Daoy (cell line): Measurements from ENCODE around the gene PSRC1. TPM values are rescaled to one million over a fixed set of nuclear protein-coding genes. Genes with fewer than 3 reads are reported as not detected.

Experiments used
- DNase-seq: peaks from one replicate; pipeline ENCODE4 v3.0.0-alpha.2; 2015; ENCODE audit warnings: low read depth
- total RNA-seq: library from RNA; depleted of rRNA; stranded (reverse); fragments of >200 nt; shearing (Covaris generic); gene quantifications from 2 replicates; pipeline ENCODE4 v1.2.3, GENCODE V29; 2014

PSRC1 gene
- total RNA-seq, 1 experiment from 2014 or later: 87.5 TPM

DNA sequence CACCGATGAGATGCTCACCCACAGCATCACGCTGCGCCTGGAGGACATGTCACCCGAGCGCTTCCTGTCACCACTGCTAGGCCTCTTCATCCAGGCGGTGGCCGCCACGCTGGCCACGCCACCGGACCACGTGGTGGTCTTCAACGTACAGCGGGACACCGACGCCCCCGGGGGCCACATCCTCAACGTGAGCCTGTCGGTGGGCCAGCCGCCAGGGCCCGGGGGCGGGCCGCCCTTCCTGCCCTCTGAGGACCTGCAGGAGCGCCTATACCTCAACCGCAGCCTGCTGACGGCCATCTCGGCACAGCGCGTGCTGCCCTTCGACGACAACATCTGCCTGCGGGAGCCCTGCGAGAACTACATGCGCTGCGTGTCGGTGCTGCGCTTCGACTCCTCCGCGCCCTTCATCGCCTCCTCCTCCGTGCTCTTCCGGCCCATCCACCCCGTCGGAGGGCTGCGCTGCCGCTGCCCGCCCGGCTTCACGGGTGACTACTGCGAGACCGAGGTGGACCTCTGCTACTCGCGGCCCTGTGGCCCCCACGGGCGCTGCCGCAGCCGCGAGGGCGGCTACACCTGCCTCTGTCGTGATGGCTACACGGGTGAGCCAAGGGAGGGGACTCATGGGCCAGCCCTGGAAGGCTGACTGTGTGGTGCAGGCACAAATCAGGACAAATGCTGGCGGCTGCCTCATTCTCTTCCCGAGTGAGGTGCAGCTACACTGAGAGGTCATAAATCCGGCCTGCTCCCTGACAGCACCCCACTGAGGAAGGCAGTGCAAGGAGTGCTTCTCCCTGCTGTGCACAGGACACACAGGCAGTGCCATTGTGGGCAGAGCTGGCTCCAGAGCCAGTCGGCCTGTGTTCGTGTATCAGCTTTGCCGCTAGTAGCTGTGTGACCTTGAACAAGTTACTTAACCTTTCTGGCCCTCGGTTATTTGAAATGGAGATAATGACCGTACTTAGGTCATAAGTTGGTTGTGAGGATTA, 24.2 kb downstream of the PSRC1 start:
- DNase-seq: no peak

DNA sequence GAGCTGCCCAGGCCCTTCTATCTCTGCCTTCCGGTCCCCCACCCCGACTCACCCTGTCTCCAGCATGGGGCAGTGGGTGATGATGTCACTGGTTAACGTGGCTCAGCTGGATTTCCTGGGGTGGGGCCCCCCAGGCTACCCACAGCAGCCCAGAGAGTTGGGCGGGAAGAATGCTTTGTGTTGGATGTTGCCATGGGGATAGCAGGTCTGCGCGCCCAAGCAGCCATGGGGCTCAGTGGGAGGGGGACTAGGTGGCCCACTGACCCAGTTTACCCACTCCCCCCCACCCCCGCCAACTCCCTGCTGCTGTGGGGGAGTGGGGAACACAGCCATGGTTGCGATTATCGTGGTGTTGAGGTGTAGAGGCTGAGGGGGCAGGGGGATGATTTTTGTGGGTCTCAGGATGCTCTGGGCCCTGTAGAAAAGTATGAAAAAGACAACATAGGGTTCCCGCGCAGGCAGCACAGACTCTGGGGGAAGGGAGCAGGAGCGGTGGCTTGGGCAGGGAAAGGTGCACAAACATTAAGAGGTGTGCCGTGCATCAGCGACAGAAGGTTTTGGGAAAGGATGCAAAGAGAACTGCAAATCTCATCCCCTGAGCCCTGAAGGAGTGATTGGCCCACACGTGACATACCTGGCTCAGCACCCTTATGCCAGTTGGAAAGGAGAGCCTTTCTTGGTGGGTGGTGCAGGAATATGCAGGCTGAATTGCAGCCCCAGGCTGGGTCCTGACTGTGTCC, 25.1 kb downstream of the PSRC1 start:
- DNase-seq: no peak

DNA sequence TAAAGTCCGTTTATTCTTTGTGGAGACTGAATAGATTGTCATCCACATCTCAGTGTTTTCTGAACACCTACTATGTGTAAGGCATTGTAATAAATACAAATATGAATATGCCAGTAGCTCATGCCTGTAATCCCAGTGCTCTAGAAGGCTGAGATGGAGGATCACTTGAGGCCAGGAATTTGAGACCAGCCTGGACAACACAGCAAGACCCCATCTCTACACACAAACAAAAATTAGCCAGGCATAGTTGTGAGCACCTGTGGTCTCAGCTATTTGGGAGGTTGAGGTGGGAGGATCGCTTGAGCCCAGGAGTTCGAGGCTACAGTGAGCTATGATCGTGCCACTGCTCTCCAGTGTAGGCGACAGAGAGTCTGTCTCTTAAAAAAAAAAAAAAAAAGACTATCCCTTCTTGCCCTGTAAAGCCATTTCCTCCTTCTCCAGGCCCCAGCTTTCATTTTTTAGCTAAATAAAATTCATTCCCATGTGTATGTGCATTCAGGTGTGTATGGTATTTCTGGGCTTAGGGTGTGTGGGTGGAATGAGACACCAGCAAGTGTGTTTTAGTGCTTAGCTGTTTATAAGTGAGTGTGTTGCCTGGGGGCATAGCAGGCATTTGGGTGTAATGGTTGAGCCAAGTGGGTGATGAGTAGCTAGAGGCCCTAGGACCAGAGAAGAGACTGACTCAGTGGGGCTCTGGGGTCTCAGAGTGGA, 25.8 kb downstream of the PSRC1 start:
- peak; percentile 90 for DNase-seq

DNA sequence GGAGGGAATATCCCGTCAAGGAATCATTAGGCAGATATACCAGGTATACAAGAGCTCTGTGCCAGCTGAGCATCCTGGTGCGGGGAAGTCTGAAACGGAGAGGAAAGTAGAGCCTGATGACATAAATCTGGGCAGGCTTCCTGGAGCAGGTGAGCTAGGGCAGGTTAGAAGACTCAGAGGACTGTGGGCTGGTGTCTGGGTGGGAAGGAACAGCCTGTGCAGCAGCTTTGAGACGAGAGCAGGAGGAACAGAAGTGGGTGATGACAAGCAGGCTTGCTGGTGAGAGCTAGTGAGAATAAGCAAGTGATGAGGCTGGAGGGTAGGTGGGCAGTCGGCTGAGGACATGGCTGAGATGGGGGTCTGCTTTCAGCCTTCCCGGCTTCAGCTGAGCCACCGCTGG, 26.9 kb downstream of the PSRC1 start:
- DNase-seq: no peak

DNA sequence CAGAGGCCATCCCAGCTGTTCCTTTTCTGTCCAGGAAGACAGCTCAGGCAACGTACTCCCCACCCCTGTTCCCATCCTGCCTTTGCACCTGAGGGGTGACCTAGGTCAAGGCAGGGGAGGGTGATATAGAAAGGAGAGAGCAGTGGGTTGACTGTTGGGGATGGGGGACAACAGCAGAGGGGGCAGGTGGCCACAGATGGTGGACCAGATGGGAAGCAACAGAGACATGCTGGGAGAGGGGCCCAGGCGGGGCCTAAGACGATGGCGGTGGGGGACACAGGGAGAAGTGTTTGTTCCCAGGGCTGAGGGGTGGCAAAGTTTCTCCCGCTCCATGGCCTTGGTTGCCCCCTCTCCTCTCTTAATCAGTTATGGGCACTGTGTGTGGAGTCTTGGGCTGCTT, 27.3 kb downstream of the PSRC1 start:
- no peak for DNase-seq

DNA sequence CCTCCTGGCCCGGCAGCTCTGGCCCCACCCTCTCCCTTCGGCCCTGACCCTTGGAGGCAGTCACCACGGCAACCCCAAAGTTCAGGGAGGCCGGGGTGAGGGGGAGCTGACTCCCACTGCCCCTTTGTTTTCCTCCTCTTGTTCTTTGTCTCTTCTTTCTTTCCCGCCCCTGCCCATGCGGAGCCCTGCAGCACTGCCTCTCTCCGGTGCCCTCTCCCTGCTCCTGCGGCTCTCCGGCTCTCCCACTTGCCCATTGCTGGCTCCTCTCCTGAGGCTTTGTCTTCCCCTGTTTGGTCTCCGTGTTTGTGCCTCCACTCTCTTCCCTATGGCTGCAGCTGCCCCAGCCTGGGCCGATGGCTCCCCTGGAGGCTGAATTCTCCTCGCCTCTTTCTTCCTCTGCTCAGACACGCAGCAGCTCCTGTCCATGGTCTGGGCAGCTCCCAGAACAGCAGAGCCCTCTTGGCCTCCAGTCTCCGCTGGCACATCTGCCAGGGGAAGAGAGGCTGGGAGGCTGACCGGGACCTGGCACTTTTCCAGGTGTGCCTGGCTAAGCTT, 27.8 kb downstream of the PSRC1 start:
- DNase-seq: no peak

DNA sequence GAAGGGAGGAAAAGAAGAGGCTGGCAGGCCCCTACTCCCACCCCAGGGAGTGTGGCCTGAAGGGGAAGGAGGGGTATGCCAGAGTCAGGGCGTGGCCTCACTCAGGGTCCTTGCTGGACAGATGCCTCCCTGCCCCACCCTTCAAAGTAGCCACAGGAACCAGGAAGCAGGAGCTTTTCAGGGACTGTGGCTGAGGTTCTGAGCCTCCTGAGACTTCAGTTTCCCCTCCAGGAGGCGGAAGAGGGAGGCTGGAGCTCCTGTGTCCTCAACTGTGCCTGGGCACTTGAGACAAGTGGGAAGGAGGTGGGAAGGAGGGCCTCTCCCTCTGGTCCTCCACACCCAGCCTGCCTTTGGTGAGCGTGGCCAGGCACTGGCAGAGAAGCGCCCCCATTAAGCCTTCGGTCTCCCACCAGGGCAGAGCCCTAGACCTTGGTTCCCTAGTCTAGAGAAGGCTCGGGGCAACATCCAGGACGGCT, 28.3 kb downstream of the PSRC1 start:
- peak; percentile 40 for DNase-seq

DNA sequence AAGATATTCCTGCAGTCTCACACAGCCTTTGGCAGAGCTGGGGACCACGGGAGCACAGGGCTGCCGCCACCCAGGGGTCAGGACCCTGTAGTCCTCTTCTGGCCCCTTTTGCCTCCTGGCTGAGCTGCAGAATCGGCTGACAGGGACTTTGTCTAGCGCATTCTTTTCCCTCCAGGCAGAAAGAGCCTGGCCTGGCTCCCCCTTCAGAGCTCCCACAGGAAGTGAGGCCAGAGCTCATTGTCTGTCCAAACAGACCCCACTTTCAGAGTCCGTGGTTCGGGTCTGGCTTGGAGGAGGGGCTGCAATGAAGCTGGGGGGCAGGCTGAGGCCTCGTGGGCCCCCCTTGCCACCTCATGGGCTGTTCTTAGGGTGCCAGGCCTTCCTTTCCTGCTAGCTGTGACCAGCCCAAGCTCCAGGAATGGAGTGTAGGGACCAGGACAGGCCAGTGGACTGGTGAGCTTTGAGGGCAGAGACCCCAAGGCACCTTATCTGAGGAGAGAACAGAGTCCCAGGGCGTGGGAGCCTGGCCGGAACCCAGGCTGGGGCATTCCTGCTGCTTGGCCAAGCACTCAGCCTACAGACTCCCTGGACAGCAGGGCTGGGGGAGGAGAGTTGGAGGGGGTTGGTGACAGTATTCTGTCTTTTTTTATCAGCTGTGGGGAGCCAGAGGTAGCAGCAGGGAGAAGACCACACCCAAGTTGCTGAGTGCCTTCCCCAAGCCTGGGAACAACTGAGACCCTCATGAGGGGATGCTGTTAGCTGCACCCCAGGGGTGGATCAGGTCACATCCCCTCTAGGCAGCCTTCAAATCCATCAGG, 28.9 kb downstream of the PSRC1 start:
- no peak for DNase-seq

DNA sequence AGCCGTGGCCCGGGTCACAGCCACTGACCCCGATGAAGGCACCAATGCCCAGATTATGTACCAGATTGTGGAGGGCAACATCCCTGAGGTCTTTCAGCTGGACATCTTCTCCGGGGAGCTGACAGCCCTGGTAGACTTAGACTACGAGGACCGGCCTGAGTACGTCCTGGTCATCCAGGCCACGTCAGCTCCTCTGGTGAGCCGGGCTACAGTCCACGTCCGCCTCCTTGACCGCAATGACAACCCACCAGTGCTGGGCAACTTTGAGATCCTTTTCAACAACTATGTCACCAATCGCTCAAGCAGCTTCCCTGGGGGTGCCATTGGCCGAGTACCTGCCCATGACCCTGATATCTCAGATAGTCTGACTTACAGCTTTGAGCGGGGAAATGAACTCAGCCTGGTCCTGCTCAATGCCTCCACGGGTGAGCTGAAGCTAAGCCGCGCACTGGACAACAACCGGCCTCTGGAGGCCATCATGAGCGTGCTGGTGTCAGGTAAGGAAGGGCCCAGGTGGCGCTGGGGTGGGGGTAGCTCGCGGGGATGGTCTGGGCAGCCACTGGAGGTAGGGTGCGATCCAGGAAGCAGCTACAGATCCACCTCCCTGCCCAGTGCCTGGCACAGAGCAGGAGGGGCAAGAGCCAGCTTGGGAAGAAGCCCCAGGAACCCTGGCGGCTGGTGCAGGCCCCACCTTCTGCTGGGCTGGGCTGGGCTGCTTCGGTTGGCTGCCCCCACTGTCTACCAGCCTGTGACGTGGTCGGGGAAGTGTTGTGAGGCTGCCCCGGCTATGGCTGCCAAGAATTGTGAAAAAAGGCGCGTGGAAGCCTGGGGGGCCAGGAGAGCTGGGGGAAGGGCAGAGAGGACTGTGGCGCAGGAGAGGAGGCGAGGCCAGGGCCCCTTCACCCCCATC, 29.8 kb downstream of the PSRC1 start:
- DNase-seq: peak; percentile 43

DNA sequence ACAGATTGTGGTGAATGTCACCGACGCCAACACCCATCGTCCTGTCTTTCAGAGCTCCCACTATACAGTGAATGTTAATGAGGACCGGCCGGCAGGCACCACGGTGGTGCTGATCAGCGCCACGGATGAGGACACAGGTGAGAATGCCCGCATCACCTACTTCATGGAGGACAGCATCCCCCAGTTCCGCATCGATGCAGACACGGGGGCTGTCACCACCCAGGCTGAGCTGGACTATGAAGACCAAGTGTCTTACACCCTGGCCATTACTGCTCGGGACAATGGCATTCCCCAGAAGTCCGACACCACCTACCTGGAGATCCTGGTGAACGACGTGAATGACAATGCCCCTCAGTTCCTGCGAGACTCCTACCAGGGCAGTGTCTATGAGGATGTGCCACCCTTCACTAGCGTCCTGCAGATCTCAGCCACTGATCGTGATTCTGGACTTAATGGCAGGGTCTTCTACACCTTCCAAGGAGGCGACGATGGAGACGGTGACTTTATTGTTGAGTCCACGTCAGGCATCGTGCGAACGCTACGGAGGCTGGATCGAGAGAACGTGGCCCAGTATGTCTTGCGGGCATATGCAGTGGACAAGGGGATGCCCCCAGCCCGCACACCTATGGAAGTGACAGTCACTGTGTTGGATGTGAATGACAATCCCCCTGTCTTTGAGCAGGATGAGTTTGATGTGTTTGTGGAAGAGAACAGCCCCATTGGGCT, 30.6 kb downstream of the PSRC1 start:
- no peak for DNase-seq

DNA sequence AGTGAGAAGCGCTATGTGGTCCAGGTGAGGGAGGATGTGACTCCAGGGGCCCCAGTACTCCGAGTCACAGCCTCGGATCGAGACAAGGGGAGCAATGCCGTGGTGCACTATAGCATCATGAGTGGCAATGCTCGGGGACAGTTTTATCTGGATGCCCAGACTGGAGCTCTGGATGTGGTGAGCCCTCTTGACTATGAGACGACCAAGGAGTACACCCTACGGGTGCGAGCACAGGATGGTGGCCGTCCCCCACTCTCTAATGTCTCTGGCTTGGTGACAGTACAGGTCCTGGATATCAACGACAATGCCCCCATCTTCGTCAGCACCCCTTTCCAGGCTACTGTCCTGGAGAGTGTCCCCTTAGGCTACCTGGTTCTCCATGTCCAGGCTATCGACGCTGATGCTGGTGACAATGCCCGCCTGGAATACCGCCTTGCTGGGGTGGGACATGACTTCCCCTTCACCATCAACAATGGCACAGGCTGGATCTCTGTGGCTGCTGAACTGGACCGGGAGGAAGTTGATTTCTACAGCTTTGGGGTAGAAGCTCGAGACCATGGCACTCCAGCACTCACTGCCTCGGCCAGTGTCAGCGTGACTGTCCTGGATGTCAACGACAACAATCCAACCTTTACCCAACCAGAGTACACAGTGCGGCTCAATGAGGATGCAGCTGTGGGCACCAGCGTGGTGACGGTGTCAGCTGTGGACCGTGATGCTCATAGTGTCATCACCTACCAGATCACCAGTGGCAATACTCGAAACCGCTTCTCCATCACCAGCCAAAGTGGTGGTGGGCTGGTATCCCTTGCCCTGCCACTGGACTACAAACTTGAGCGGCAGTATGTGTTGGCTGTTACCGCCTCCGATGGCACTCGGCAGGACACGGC, 31.4 kb downstream of the PSRC1 start:
- peak; percentile 2 for DNase-seq

DNA sequence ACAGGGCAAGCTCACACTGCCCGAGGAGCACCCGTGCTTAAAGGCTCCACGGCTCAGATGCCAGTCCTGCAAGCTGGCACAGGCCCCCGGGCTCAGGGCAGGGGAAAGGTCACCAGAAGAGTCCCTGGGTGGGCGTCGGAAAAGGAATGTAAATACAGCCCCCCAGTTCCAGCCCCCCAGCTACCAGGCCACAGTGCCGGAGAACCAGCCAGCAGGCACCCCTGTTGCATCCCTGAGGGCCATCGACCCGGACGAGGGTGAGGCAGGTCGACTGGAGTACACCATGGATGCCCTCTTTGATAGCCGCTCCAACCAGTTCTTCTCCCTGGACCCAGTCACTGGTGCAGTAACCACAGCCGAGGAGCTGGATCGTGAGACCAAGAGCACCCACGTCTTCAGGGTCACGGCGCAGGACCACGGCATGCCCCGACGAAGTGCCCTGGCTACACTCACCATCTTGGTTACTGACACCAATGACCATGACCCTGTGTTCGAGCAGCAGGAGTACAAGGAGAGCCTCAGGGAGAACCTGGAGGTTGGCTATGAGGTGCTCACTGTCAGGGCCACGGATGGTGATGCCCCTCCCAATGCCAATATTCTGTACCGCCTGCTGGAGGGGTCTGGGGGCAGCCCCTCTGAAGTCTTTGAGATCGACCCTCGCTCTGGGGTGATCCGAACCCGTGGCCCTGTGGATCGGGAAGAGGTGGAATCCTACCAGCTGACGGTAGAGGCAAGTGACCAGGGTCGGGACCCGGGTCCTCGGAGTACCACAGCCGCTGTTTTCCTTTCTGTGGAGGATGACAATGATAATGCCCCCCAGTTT, 32.3 kb downstream of the PSRC1 start:
- peak; percentile 5 for DNase-seq

DNA sequence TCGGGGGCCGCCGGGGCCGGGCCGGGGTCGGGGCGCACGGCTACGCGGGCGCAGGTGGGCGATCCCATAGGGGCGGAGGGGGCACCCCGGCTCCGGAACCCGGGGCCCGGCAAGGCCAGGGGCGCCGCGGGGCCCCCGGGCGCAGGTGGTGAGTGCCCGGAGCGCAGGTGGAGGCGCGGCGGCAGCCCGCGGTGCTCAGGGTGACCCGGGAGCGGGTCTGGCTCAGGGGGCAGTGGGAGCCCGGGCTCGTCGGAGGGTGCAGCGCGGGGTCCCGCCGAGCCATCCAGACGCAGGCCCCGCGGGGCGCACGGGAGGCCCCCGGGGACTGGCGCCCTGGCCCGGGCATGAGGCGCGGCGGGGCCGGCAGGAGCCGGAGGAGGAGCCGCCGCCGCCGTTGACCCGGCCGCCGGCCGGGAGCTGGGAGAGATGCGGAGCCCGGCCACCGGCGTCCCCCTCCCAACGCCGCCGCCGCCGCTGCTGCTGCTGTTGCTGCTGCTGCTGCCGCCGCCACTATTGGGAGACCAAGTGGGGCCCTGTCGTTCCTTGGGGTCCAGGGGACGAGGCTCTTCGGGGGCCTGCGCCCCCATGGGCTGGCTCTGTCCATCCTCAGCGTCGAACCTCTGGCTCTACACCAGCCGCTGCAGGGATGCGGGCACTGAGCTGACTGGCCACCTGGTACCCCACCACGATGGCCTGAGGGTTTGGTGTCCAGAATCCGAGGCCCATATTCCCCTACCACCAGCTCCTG, 33.1 kb downstream of the PSRC1 start:
- peak; percentile 22 for DNase-seq

DNA sequence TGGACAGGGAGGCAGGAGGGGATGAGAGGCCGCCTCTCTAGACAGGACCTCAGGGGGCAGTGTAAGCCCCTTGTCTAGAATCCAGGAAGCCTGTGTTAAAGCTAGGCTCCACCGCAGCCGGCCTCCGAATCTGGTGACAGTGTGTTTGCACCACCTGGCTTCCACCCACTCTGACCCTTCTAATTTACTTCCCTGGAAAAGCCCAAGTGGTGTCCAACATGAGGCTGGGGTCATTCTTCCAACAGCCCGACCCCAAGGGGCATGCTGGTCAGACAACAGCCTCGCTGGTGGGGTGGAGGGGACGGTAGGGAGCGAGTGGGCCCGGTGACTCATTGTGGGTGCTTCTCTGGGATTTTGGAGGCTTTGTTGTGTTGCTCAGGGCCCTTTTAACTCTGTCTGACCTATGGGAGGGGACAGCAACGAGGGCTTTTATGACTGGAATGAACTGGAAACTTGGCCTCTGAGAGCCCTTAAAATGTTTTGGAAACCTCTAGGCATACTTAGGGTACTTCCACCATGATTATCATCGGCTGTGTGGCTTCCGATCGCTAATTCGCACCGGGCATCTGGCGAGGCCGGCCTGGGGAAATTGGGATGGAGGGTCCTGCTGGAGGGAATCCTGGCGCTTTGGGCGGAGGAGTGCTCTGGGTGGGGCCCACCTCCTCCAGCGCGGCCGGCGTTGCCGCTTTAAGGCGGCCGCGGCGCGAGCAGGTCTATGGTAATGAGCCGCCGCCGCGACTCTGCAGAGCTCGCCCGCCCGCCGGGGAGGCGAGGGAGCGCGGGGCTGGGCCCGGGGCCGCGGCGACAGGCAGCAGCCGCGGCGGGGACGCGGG, 33.9 kb downstream of the PSRC1 start, which contains the start of gene CELSR2:
CELSR2 (plus strand) TSS at position 743 of the 833 bp plus-strand sequence. CDS start 541 bp downstream, outside the sequence.
- peak; percentile 81 for DNase-seq

DNA sequence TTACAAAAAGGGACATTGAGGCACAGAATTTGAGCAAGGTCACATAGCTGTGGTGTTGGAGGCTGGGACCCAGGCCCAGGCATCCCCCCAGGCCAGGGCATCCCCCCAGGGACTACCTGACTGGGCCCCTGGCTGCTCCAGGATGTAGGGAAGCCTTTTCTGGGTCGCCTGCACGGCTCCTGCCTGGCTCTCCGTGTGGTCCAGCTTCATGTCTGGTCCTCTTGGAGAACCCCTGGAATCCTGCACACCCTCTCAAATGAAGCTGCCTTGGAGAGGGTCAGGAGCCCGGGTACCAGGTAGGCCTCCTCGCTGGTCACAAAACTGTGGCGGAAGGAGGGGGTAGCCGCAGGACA, 34.5 kb downstream of the PSRC1 start:
- DNase-seq: no peak
